ENCODE measurements around the gene FANK1. TPM values are rescaled to one million over a fixed set of nuclear protein-coding genes. Genes with fewer than 3 reads are reported as not detected.
"Not testable (repeated sequence)": the region's sequence is repeated elsewhere in the genome, so short reads cannot be mapped to it uniquely, and the experiment has no call there.

Gene FANK1
- total RNA-seq, 2 donors from 2014 or later, result not detected

- DNase-seq (ENCODE audit: low spot score) (no peak), ATAC-seq (ENCODE audit: insufficient number of reproducible peaks, low FRiP score, low read depth) (peak; percentile 36)
- Histone ChIP-seq H3K9me3 (no peaks in the 10 kb centered on the region), H3K4me3 (no peak overlapping the region), H3K36me3 (no peaks in the 10 kb centered on the region), H3K4me1 (ENCODE audit: control insufficient read depth in 1 of 2, low read depth in 2 of 2) (no peaks in the 10 kb centered on the region), H3K27me3 (replicated peaks; ENCODE audit: insufficient read depth) (no peaks in the 10 kb centered on the region), H3K27ac (no peak overlapping the region)
- no peak for TF ChIP-seq CTCF (IDR thresholded peaks at IDR 0.05)
Measured at GRCh38 chr10:125926247-125926646, 29.9 kb downstream of the FANK1 start.

DNA sequence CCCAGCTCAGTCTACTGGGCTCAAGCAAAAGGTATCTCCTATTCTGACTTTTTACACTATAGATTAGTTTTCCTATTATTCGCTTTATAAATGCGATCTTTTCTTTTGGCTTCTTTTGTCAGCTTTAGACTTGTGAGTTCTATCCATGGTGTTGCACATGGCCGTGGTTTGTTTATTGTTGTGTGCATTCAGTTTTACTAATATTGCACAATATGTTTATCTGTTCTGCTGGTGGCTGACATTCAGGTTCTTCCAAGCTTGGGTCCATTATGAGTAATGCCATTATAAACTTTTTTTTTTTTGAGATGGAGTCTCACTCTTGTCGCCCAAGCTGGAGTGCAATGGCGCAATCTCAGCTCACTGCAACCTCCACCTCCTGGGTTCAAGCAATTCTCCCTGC lies 30.9 kb downstream of the FANK1 start:
- not testable (repeated sequence) for H3K27ac ChIP-seq; H3K4me3 ChIP-seq; H3K9me3 ChIP-seq; H3K27me3 ChIP-seq (replicated peaks; ENCODE audit: insufficient read depth); H3K36me3 ChIP-seq; ATAC-seq (ENCODE audit: insufficient number of reproducible peaks, low FRiP score, low read depth); H3K4me1 ChIP-seq (ENCODE audit: control insufficient read depth in 1 of 2, low read depth in 2 of 2); DNase-seq (ENCODE audit: low spot score)

- Histone ChIP-seq H3K9me3 (no peaks in the 10 kb centered on the region), H3K27me3 (replicated peaks; ENCODE audit: insufficient read depth) (no peaks in the 10 kb centered on the region), H3K27ac (no peak overlapping the region), H3K36me3 (no peaks in the 10 kb centered on the region), H3K4me3 (no peak overlapping the region), H3K4me1 (ENCODE audit: control insufficient read depth in 1 of 2, low read depth in 2 of 2) (no peaks in the 10 kb centered on the region)
- no peak for TF ChIP-seq CTCF (IDR thresholded peaks at IDR 0.05)
- ATAC-seq (ENCODE audit: insufficient number of reproducible peaks, low FRiP score, low read depth) (no peak), DNase-seq (ENCODE audit: low spot score) (no peak)
Measured at GRCh38 chr10:125928928-125929585, 32.7 kb downstream of the FANK1 start.

GRCh38 chr10:125929618-125930017 lies 33.3 kb downstream of the FANK1 start:
- H3K4me1 ChIP-seq (ENCODE audit: control insufficient read depth in 1 of 2, low read depth in 2 of 2), result no peaks in the 10 kb centered on the region
- DNase-seq (ENCODE audit: low spot score) (no peak), ATAC-seq (ENCODE audit: insufficient number of reproducible peaks, low FRiP score, low read depth) (no peak)
- no peaks in the 10 kb centered on the region for H3K9me3 ChIP-seq
- no peak overlapping the region for H3K4me3 ChIP-seq
- TF ChIP-seq CTCF (IDR thresholded peaks at IDR 0.05), result no peak
- no peak overlapping the region for H3K27ac ChIP-seq
- H3K27me3 ChIP-seq (replicated peaks; ENCODE audit: insufficient read depth), result no peaks in the 10 kb centered on the region
- no peaks in the 10 kb centered on the region for H3K36me3 ChIP-seq

DNA sequence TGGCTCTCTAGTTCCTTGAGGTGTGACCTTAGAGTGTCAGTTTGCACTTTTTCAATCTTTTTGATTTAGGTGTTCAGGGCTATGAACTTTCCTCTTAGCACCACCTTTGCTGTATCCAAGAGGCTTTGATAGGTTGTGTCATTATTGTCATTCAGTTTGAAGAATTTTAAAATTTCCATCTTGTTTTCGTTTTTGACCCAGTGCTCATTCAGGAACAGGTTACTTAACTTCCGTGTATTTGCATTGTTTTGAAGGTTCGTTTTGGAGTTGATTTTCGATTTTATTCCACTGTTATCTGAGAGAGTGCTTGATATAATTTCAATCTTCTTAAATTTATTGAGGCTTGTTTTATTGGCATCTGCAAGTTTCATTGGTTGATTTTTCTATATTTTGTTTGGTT lies 37.3 kb downstream of the FANK1 start:
- no peak for TF ChIP-seq CTCF (IDR thresholded peaks at IDR 0.05)
- DNase-seq (ENCODE audit: low spot score) (no peak), ATAC-seq (ENCODE audit: insufficient number of reproducible peaks, low FRiP score, low read depth) (no peak)
- Histone ChIP-seq H3K36me3 (no peaks in the 10 kb centered on the region), H3K4me3 (no peak overlapping the region), H3K9me3 (no peaks in the 10 kb centered on the region), H3K27me3 (replicated peaks; ENCODE audit: insufficient read depth) (no peaks in the 10 kb centered on the region), H3K4me1 (ENCODE audit: control insufficient read depth in 1 of 2, low read depth in 2 of 2) (no peaks in the 10 kb centered on the region), H3K27ac (no peak overlapping the region)

- ATAC-seq (ENCODE audit: insufficient number of reproducible peaks, low FRiP score, low read depth) (no peak), DNase-seq (ENCODE audit: low spot score) (no peak)
- no peak for TF ChIP-seq CTCF (IDR thresholded peaks at IDR 0.05)
- H3K4me3 ChIP-seq, result no peak overlapping the region
- no peaks in the 10 kb centered on the region for H3K9me3 ChIP-seq
- H3K36me3 ChIP-seq, result no peaks in the 10 kb centered on the region
- H3K27me3 ChIP-seq (replicated peaks; ENCODE audit: insufficient read depth), result no peaks in the 10 kb centered on the region
- no peak overlapping the region for H3K27ac ChIP-seq
- no peaks in the 10 kb centered on the region for H3K4me1 ChIP-seq (ENCODE audit: control insufficient read depth in 1 of 2, low read depth in 2 of 2)
Measured at GRCh38 chr10:125936331-125936730, 40.0 kb downstream of the FANK1 start.
